Neuron (in vitro differentiated cells): ENCODE results near the gene SUPV3L1.
"Not testable (repeated sequence)": the region's sequence is repeated elsewhere in the genome, so short reads cannot be mapped to it uniquely, and the experiment has no call there.

Experiments used
- H2AFZ ChIP-seq: one replicate; pipeline ENCODE4 v1.6.1; 2013; ENCODE audit warnings: low read depth, mild to moderate bottlenecking, inconsistent platforms, low read length, moderate library complexity
- H3K27me3 ChIP-seq: one replicate; pipeline ENCODE4 v1.6.1; 2013; ENCODE audit warnings: low read length; ENCODE audit not compliant: insufficient read depth
- H3K36me3 ChIP-seq: one replicate; pipeline ENCODE4 v1.6.1; 2013; ENCODE audit warnings: low read length; ENCODE audit not compliant: insufficient read depth
- H3K4me1 ChIP-seq: one replicate; pipeline ENCODE4 v1.6.1; 2013; ENCODE audit warnings: low read length; ENCODE audit not compliant: insufficient read depth
- H3K4me3 ChIP-seq: 2 replicates; pipeline ENCODE4 v1.5.1; 2013; ENCODE audit warnings: mild to moderate bottlenecking, low read length, moderate library complexity
- H3K9me3 ChIP-seq: one replicate; pipeline ENCODE4 v1.6.1; 2013; ENCODE audit warnings: low read length

The SUPV3L1 gene

GRCh38 chr10:69242040-69242851 lies 62.2 kb downstream of the SUPV3L1 start:
- Histone ChIP-seq H2AFZ (no peak overlapping the region), H3K9me3 (no peaks in the 10 kb centered on the region), H3K27me3 (peaks cover 15% of the 10 kb centered on the region), H3K4me1 (peaks cover 13% of the 10 kb centered on the region), H3K36me3 (no peaks in the 10 kb centered on the region), H3K4me3 (no peak overlapping the region)

- Histone ChIP-seq H3K4me1 (peaks cover 12% of the 10 kb centered on the region), H3K4me3 (no peak overlapping the region), H3K36me3 (no peaks in the 10 kb centered on the region), H3K9me3 (no peaks in the 10 kb centered on the region), H2AFZ (no peak overlapping the region), H3K27me3 (peaks cover 15% of the 10 kb centered on the region)
Measured at GRCh38 chr10:69242852-69243212, 62.8 kb downstream of the SUPV3L1 start.

GRCh38 chr10:69243817-69244216 lies 63.8 kb downstream of the SUPV3L1 start:
- Histone ChIP-seq H3K4me1 (peaks cover 12% of the 10 kb centered on the region), H3K27me3 (peaks cover 13% of the 10 kb centered on the region), H3K4me3 (no peak overlapping the region), H2AFZ (no peak overlapping the region), H3K9me3 (no peaks in the 10 kb centered on the region), H3K36me3 (no peaks in the 10 kb centered on the region)

- H3K36me3 ChIP-seq, result no peaks in the 10 kb centered on the region
- peaks cover 12% of the 10 kb centered on the region for H3K4me1 ChIP-seq
- H3K27me3 ChIP-seq, result peaks cover 6% of the 10 kb centered on the region
- H3K9me3 ChIP-seq, result no peaks in the 10 kb centered on the region
- H3K4me3 ChIP-seq, result no peak overlapping the region
- H2AFZ ChIP-seq, result no peak overlapping the region
Measured at GRCh38 chr10:69246036-69246435, 66.0 kb downstream of the SUPV3L1 start.

- H3K9me3 ChIP-seq, result no peaks in the 10 kb centered on the region
- H3K4me1 ChIP-seq, result peaks cover 12% of the 10 kb centered on the region
- no peaks in the 10 kb centered on the region for H3K36me3 ChIP-seq
- no peak overlapping the region for H2AFZ ChIP-seq
- no peak overlapping the region for H3K4me3 ChIP-seq
- H3K27me3 ChIP-seq, result peaks cover 6% of the 10 kb centered on the region
Measured at GRCh38 chr10:69246581-69247312, 66.7 kb downstream of the SUPV3L1 start.

- no peaks in the 10 kb centered on the region for H3K36me3 ChIP-seq
- H2AFZ ChIP-seq, result no peak overlapping the region
- no peaks in the 10 kb centered on the region for H3K9me3 ChIP-seq
- H3K4me3 ChIP-seq, result no peak overlapping the region
- H3K4me1 ChIP-seq, result peaks cover 11% of the 10 kb centered on the region
- H3K27me3 ChIP-seq, result peaks cover 6% of the 10 kb centered on the region
Measured at GRCh38 chr10:69247313-69247710, 67.3 kb downstream of the SUPV3L1 start.

GRCh38 chr10:69248117-69248730 lies 68.2 kb downstream of the SUPV3L1 start:
- Histone ChIP-seq H3K27me3 (peaks cover 9% of the 10 kb centered on the region), H3K36me3 (no peaks in the 10 kb centered on the region), H2AFZ (no peak overlapping the region), H3K4me3 (no peak overlapping the region), H3K4me1 (peaks cover 2% of the 10 kb centered on the region), H3K9me3 (no peaks in the 10 kb centered on the region)

GRCh38 chr10:69250041-69250440 lies 70.0 kb downstream of the SUPV3L1 start:
- Histone ChIP-seq H3K27me3 (peaks cover 13% of the 10 kb centered on the region), H3K4me1 (no peaks in the 10 kb centered on the region), H3K36me3 (no peaks in the 10 kb centered on the region), H3K4me3 (no peak overlapping the region), H2AFZ (no peak overlapping the region), H3K9me3 (no peaks in the 10 kb centered on the region)

- not testable (repeated sequence) for H2AFZ ChIP-seq, H3K4me3 ChIP-seq, H3K4me1 ChIP-seq, H3K36me3 ChIP-seq, H3K9me3 ChIP-seq
- peaks cover 15% of the 10 kb centered on the region for H3K27me3 ChIP-seq
Measured at GRCh38 chr10:69251417-69251816, 71.4 kb downstream of the SUPV3L1 start.

GRCh38 chr10:69253171-69253570 lies 73.1 kb downstream of the SUPV3L1 start:
- Histone ChIP-seq H3K36me3 (no peaks in the 10 kb centered on the region), H3K4me1 (no peaks in the 10 kb centered on the region), H2AFZ (no peak overlapping the region), H3K27me3 (peaks cover 21% of the 10 kb centered on the region), H3K4me3 (no peak overlapping the region), H3K9me3 (no peaks in the 10 kb centered on the region)

GRCh38 chr10:69254877-69255276 lies 74.8 kb downstream of the SUPV3L1 start:
- Histone ChIP-seq H3K4me3 (no peak overlapping the region), H2AFZ (no peak overlapping the region), H3K27me3 (peaks cover 26% of the 10 kb centered on the region), H3K36me3 (no peaks in the 10 kb centered on the region), H3K9me3 (no peaks in the 10 kb centered on the region), H3K4me1 (no peaks in the 10 kb centered on the region)
